Tibial nerve (tissue), 4 donors: ENCODE data around the gene MAP4K2. TPM values are rescaled to one million over a fixed set of nuclear protein-coding genes. Genes with fewer than 3 reads are reported as not detected.

Source experiments
- DNase-seq, 2 donors: peaks; one replicate each; pipeline ENCODE4 v3.0.0-alpha.2; 2019; ENCODE audit warnings: low spot score in 2 of 2
- H3K27ac ChIP-seq, 4 donors: fragments of 200-600 bp; sonication (generic) in 3 of 4; one replicate each; pipeline ENCODE4 v1.5.1; 2017 to 2019; ENCODE audit warnings: mild to moderate bottlenecking in 1 of 4
- H3K27me3 ChIP-seq, 2 donors: fragments of 200-600 bp; sonication (generic) in 1 of 2; one replicate each; pipeline versions ENCODE4 v1.5.1 to v1.6.0; 2017 to 2019
- H3K36me3 ChIP-seq, 3 donors: fragments of 200-600 bp; sonication (generic); one replicate each; pipeline ENCODE4 v1.5.1; 2018 to 2019
- H3K4me1 ChIP-seq, 4 donors: fragments of 200-600 bp; sonication (generic) in 3 of 4; one replicate each; pipeline ENCODE4 v1.5.1; 2017 to 2019
- H3K4me3 ChIP-seq, 4 donors: fragments of 200-600 bp; sonication (generic) in 3 of 4; one replicate each; pipeline ENCODE4 v1.5.1; 2017 to 2019; ENCODE audit warnings: mild to moderate bottlenecking in 1 of 4, moderate library complexity in 1 of 4
- H3K9me3 ChIP-seq, 4 donors: fragments of 200-600 bp; sonication (generic) in 3 of 4; one replicate each; pipeline ENCODE4 v1.5.1; 2017 to 2019
- CTCF ChIP-seq, 5 experiments: fragments of 200-600 bp in 3 of 5; fragments of 450-650 bp in 2 of 5; sonication (generic) in 3 of 5; IDR thresholded peaks; one replicate each; pipeline ENCODE4 v1.5.1; 2016 to 2019; ENCODE audit warnings: antibody characterized with exemption in 5 of 5, mild to moderate bottlenecking in 3 of 5, moderate library complexity in 2 of 5
- EP300 ChIP-seq, 2 donors: sonication (generic); formaldehyde crosslinking; IDR thresholded peaks; one replicate each; pipeline ENCODE4 v1.6.1; 2017; ENCODE audit warnings: antibody characterized with exemption in 2 of 2, mild to moderate bottlenecking in 1 of 2
- POLR2A ChIP-seq, 2 donors: fragments of 450-650 bp; IDR thresholded peaks; one replicate each; pipeline ENCODE4 v1.6.1; 2017; ENCODE audit warnings: antibody characterized with exemption in 2 of 2, mild to moderate bottlenecking in 2 of 2, moderate library complexity in 2 of 2
- WGBS, 2 donors: methylation state at CpG; one replicate each; pipeline ENCODE4 v1.1.5; 2018; 5-methylcytosine and 5-hydroxymethylcytosine counted together
- total RNA-seq, 4 donors: library from RNA; depleted of rRNA; stranded (reverse); fragments of >200 nt; gene quantifications; one replicate each; pipeline ENCODE4 v1.1.0, GENCODE V29; 2016

The MAP4K2 gene
- total RNA-seq, 4 donors from 2014 or later: 10.6 to 22.2 (median 13.5) TPM

GRCh38 chr11:64800303-64801157 lies 2.5 kb downstream of the MAP4K2 start:
- TF ChIP-seq CTCF (IDR thresholded peaks at IDR 0.05) (no peak), POLR2A (IDR thresholded peaks at IDR 0.05) (no peak), EP300 (IDR thresholded peaks at IDR 0.05) (no peak)
- no peaks in the 10 kb centered on the region for H3K27me3 ChIP-seq
- no peak overlapping the region for H3K4me3 ChIP-seq
- H3K4me1 ChIP-seq: peaks cover 0 to 30% (median 13%) of the 10 kb centered on the region in 4 donors
- DNase-seq: no peak
- WGBS, 2 donors: 73 to 77% methylated on average over 17 to 25 of the region's 26 CpGs
- no peaks in the 10 kb centered on the region for H3K9me3 ChIP-seq
- H3K36me3 ChIP-seq: peaks cover 0 to 57% (median 10%) of the 10 kb centered on the region in 3 donors
- H3K27ac ChIP-seq: peak overlapping the region in 3 of 4 donors; percentile 30 to 93 (median 62)

GRCh38 chr11:64799623-64800302 lies 3.3 kb downstream of the MAP4K2 start:
- Histone ChIP-seq H3K9me3 (no peaks in the 10 kb centered on the region), H3K4me1 (peaks cover 0 to 28% (median 13%) of the 10 kb centered on the region in 4 donors), H3K4me3 (no peak overlapping the region), H3K36me3 (peaks cover 0 to 49% (median 10%) of the 10 kb centered on the region in 3 donors), H3K27me3 (no peaks in the 10 kb centered on the region), H3K27ac (peak overlapping the region in 2 of 4 donors; percentile 30 to 62)
- TF ChIP-seq POLR2A (IDR thresholded peaks at IDR 0.05) (no peak), EP300 (IDR thresholded peaks at IDR 0.05) (no peak), CTCF (IDR thresholded peaks at IDR 0.05) (no peak)
- no peak for DNase-seq
- WGBS, 2 donors: 55 to 70% methylated on average over 10 to 14 of the region's 14 CpGs

GRCh38 chr11:64799256-64799622 lies 3.8 kb downstream of the MAP4K2 start:
- no peaks in the 10 kb centered on the region for H3K27me3 ChIP-seq
- 73 to 74% methylated on average over 7 of the region's 7 CpGs for WGBS, 2 donors
- peaks cover 0 to 44% (median 10%) of the 10 kb centered on the region in 3 donors for H3K36me3 ChIP-seq

GRCh38 chr11:64796757-64797541 lies 6.1 kb downstream of the MAP4K2 start:
- peaks cover 0 to 5% (median 2%) of the 10 kb centered on the region in 4 donors for H3K4me1 ChIP-seq
- H3K27ac ChIP-seq: no peak overlapping the region
- WGBS, 2 donors: 84 to 94% methylated on average over 17 to 19 of the region's 19 CpGs
- peaks cover 0 to 56% (median 10%) of the 10 kb centered on the region in 3 donors for H3K36me3 ChIP-seq
- no peak overlapping the region for H3K4me3 ChIP-seq
- DNase-seq: no peak
- TF ChIP-seq POLR2A (IDR thresholded peaks at IDR 0.05) (no peak), EP300 (IDR thresholded peaks at IDR 0.05) (no peak), CTCF (IDR thresholded peaks at IDR 0.05) (no peak)
- no peaks in the 10 kb centered on the region for H3K27me3 ChIP-seq
- no peaks in the 10 kb centered on the region for H3K9me3 ChIP-seq

More at GRCh38 chr11:64799256-64799622, 3.8 kb downstream of the MAP4K2 start:
- DNase-seq: no peak
- no peaks in the 10 kb centered on the region for H3K9me3 ChIP-seq
- H3K4me1 ChIP-seq: peaks cover 0 to 23% (median 12%) of the 10 kb centered on the region in 4 donors
- no peak overlapping the region for H3K27ac ChIP-seq
- H3K4me3 ChIP-seq: no peak overlapping the region
- no peak for TF ChIP-seq CTCF (IDR thresholded peaks at IDR 0.05)
- no peak for TF ChIP-seq POLR2A (IDR thresholded peaks at IDR 0.05)
- no peak for TF ChIP-seq EP300 (IDR thresholded peaks at IDR 0.05)
